Naive thymus-derived CD8-positive, alpha-beta T cell (primary cell): ENCODE results near the gene TBCC. TPM values are rescaled to one million over a fixed set of nuclear protein-coding genes. Genes with fewer than 3 reads are reported as not detected.

Experiments used
- ATAC-seq, 2 donors: fragments of 150-1000 bp; cut with Tn5 transposase in 1 of 2; sonication (Bioruptor Pico), chemical (Tn5 transposase) in 1 of 2; 1 replicate in 1 of 2; 2 replicates in 1 of 2; pipeline ENCODE4 v1.10.0; 2021; ENCODE audit warnings: mild to moderate bottlenecking in 2 of 2, moderate library complexity in 2 of 2
- POLR2A ChIA-PET: fragments of 350-600 bp; sonication (Branson Sonifier 250); formaldehyde crosslinking; loops from one replicate; lab custom pipeline; 2021; ENCODE audit warnings: antibody characterized with exemption; lab: Charles Lee
- DNase-seq, 10 donors: peaks; one replicate each; pipeline versions ENCODE4 v3.0.0 to v3.0.0-alpha.2; 2020 to 2022
- H3K27ac Mint-ChIP-seq, 10 donors: one replicate each; pipeline ENCODE4 v1.8.0; 2020 to 2022; ENCODE audit warnings: mild to moderate bottlenecking in 10 of 10, mixed read lengths in 10 of 10, moderate library complexity in 4 of 10, inconsistent platforms in 1 of 10
- H3K27me3 Mint-ChIP-seq, 5 donors: one replicate each; pipeline ENCODE4 v1.8.0; 2021 to 2022; ENCODE audit warnings: mixed read lengths in 5 of 5
- H3K36me3 Mint-ChIP-seq, 3 donors: one replicate each; pipeline ENCODE4 v1.8.0; 2020 to 2022; ENCODE audit warnings: mixed read lengths in 3 of 3, mild to moderate bottlenecking in 2 of 3, inconsistent platforms in 1 of 3
- H3K4me1 Mint-ChIP-seq, 4 donors: one replicate each; pipeline ENCODE4 v1.8.0; 2021 to 2022; ENCODE audit warnings: mixed read lengths in 4 of 4
- H3K4me3 Mint-ChIP-seq, 10 donors: one replicate each; pipeline ENCODE4 v1.8.0; 2020 to 2022; ENCODE audit warnings: mild to moderate bottlenecking in 10 of 10, mixed read lengths in 10 of 10, moderate library complexity in 6 of 10, inconsistent platforms in 1 of 10
- H3K9me3 Mint-ChIP-seq, 9 donors: one replicate each; pipeline ENCODE4 v1.8.0; 2020 to 2022; ENCODE audit warnings: mixed read lengths in 9 of 9, mild to moderate bottlenecking in 3 of 9, inconsistent platforms in 1 of 9, moderate library complexity in 1 of 9
- polyA plus RNA-seq, 3 donors: library from polyadenylated mRNA; unstranded; fragments of 300-500 nt; fragmentation: Illumina TruSeq; gene quantifications; one replicate each; pipeline ENCODE4 v1.2.3, GENCODE V29; 2021
- total RNA-seq, 8 experiments: library from RNA in 2 of 8; stranded (reverse) in 2 of 8; gene quantifications; one replicate each; pipeline ENCODE4 v1.2.3 and lab custom pipeline; 2021 to 2026

The TBCC gene
- total and polyA plus RNA-seq, 5 experiments from 2014 or later, result 76.0 to 126 (median 112) TPM

GRCh38 chr6:42769836-42770235 lies 23.9 kb upstream of the TBCC start:
- POLR2A ChIA-PET, result interaction anchor here (0.5 to 23.6 kb wide), 15 partner anchors 10 to 400 kb away, joined by 3 to 803 read pairs (median 19); partner anchors contain the start of genes BICRAL, CNPY3, RPL7L1 and TBCC

GRCh38 chr6:42769051-42769450 lies 23.1 kb upstream of the TBCC start:
- Mint-ChIP-seq H3K4me1 (peaks cover 26 to 73% (median 69%) of the 10 kb centered on the region in 4 donors), H3K27ac (peak overlapping the region in 9 of 10 donors; percentile 87 to 100 (median 99)), H3K9me3 (no peaks in the 10 kb centered on the region), H3K36me3 (peaks cover 0 to 14% (median 14%) of the 10 kb centered on the region in 3 donors), H3K4me3 (peak overlapping the region in 1 of 10 donors; percentile 12), H3K27me3 (no peaks in the 10 kb centered on the region)
- POLR2A ChIA-PET, result interaction anchor here (3.6 to 23.6 kb wide), 7 partner anchors 9 to 122 kb away, joined by 19 to 803 read pairs (median 55); partner anchors contain the start of genes BICRAL, RPL7L1 and TBCC
- no peak for DNase-seq
- no peak for ATAC-seq

More at GRCh38 chr6:42769836-42770235, 23.9 kb upstream of the TBCC start:
- peak overlapping the region; percentile 91 to 100 (median 100) for H3K27ac Mint-ChIP-seq
- peak overlapping the region in 7 of 10 donors; percentile 4 to 75 (median 41) for H3K4me3 Mint-ChIP-seq
- peaks cover 31 to 81% (median 77%) of the 10 kb centered on the region in 4 donors for H3K4me1 Mint-ChIP-seq
- H3K27me3 Mint-ChIP-seq, result no peaks in the 10 kb centered on the region
- H3K36me3 Mint-ChIP-seq, result peaks cover 0 to 14% (median 13%) of the 10 kb centered on the region in 3 donors
- ATAC-seq (no peak), DNase-seq (no peak)
- no peaks in the 10 kb centered on the region for H3K9me3 Mint-ChIP-seq

GRCh38 chr6:42766163-42766670 lies 20.3 kb upstream of the TBCC start:
- Mint-ChIP-seq H3K4me3 (no peak overlapping the region), H3K4me1 (peaks cover 11 to 51% (median 47%) of the 10 kb centered on the region in 4 donors), H3K27ac (peak overlapping the region in 5 of 10 donors; percentile 11 to 78 (median 34)), H3K27me3 (no peaks in the 10 kb centered on the region), H3K36me3 (peaks cover 0 to 18% (median 14%) of the 10 kb centered on the region in 3 donors), H3K9me3 (no peaks in the 10 kb centered on the region)
- POLR2A ChIA-PET, result interaction anchor here (2.2 to 23.6 kb wide), 2 partner anchors 15 to 19 kb away, joined by 15 to 803 read pairs; partner anchors contain the start of genes BICRAL and TBCC
- DNase-seq (no peak), ATAC-seq (no peak)

- DNase-seq, result no peak
- Mint-ChIP-seq H3K36me3 (peaks cover 0 to 21% (median 14%) of the 10 kb centered on the region in 3 donors), H3K4me3 (no peak overlapping the region), H3K27ac (peak overlapping the region in 5 of 10 donors; percentile 19 to 70 (median 41)), H3K9me3 (no peaks in the 10 kb centered on the region), H3K4me1 (peaks cover 9 to 42% (median 38%) of the 10 kb centered on the region in 4 donors), H3K27me3 (no peaks in the 10 kb centered on the region)
- ATAC-seq, result no peak
- POLR2A ChIA-PET, result interaction anchor here (0.6 to 23.6 kb wide), 3 partner anchors 16 to 24 kb away, joined by 4 to 803 read pairs (median 15); partner anchors contain the start of genes BICRAL and TBCC
Observed at GRCh38 chr6:42764911-42765648, 19.2 kb upstream of the TBCC start.

- ATAC-seq, result no peak
Observed at GRCh38 chr6:42762950-42763349, 17.0 kb upstream of the TBCC start.

GRCh38 chr6:42762426-42762859 lies 16.5 kb upstream of the TBCC start:
- peaks cover 0 to 36% (median 13%) of the 10 kb centered on the region in 3 donors for H3K36me3 Mint-ChIP-seq
- no peak for DNase-seq
- peaks cover 10 to 38% (median 35%) of the 10 kb centered on the region in 4 donors for H3K4me1 Mint-ChIP-seq
- no peak overlapping the region for H3K4me3 Mint-ChIP-seq
- no peak overlapping the region for H3K27ac Mint-ChIP-seq
- no peaks in the 10 kb centered on the region for H3K9me3 Mint-ChIP-seq
- POLR2A ChIA-PET, result interaction anchor here (0.8 to 23.6 kb wide), 4 partner anchors 9 to 58 kb away, joined by 3 to 803 read pairs (median 8); partner anchors contain the start of genes BICRAL and TBCC
- H3K27me3 Mint-ChIP-seq, result no peaks in the 10 kb centered on the region
- ATAC-seq, result no peak

More at GRCh38 chr6:42762950-42763349, 17.0 kb upstream of the TBCC start:
- Mint-ChIP-seq H3K27me3 (no peaks in the 10 kb centered on the region), H3K9me3 (no peaks in the 10 kb centered on the region), H3K4me1 (peaks cover 12 to 38% (median 35%) of the 10 kb centered on the region in 4 donors), H3K4me3 (no peak overlapping the region), H3K36me3 (peaks cover 0 to 34% (median 16%) of the 10 kb centered on the region in 3 donors), H3K27ac (peak overlapping the region in 3 of 10 donors; percentile 9 to 44 (median 27))
- POLR2A ChIA-PET, result interaction anchor here (0.8 to 23.6 kb wide), 3 partner anchors 9 to 20 kb away, joined by 5 to 803 read pairs (median 12); partner anchors contain the start of genes BICRAL and TBCC
- DNase-seq, result no peak

- H3K27ac Mint-ChIP-seq, result peak overlapping the region in 1 of 10 donors; percentile 48
Observed at GRCh38 chr6:42761287-42762067, 15.6 kb upstream of the TBCC start.

GRCh38 chr6:42758756-42759430 lies 13.0 kb upstream of the TBCC start:
- H3K36me3 Mint-ChIP-seq, result peaks cover 0 to 28% (median 4%) of the 10 kb centered on the region in 3 donors
- POLR2A ChIA-PET, result interaction anchor here (0.6 to 23.6 kb wide), 7 partner anchors 11 to 295 kb away, joined by 4 to 803 read pairs (median 7); partner anchors contain the start of genes BICRAL, CUL7 and TBCC
- peak overlapping the region in 3 of 10 donors; percentile 52 to 89 (median 64) for H3K27ac Mint-ChIP-seq
- peaks cover 20 to 50% (median 33%) of the 10 kb centered on the region in 4 donors for H3K4me1 Mint-ChIP-seq
- ATAC-seq (no peak), DNase-seq (no peak)
- no peaks in the 10 kb centered on the region for H3K27me3 Mint-ChIP-seq
- no peak overlapping the region for H3K4me3 Mint-ChIP-seq
- no peaks in the 10 kb centered on the region for H3K9me3 Mint-ChIP-seq

More at GRCh38 chr6:42761287-42762067, 15.6 kb upstream of the TBCC start:
- no peak for DNase-seq
- H3K4me3 Mint-ChIP-seq, result no peak overlapping the region
- no peaks in the 10 kb centered on the region for H3K27me3 Mint-ChIP-seq
- H3K9me3 Mint-ChIP-seq, result no peaks in the 10 kb centered on the region
- POLR2A ChIA-PET, result interaction anchor here (0.7 to 23.6 kb wide), 6 partner anchors 8 to 57 kb away, joined by 3 to 803 read pairs (median 8); partner anchors contain the start of genes BICRAL and TBCC
- H3K4me1 Mint-ChIP-seq, result peaks cover 8 to 39% (median 36%) of the 10 kb centered on the region in 4 donors
- H3K36me3 Mint-ChIP-seq, result peaks cover 0 to 36% (median 13%) of the 10 kb centered on the region in 3 donors
- ATAC-seq, result no peak

- Mint-ChIP-seq H3K9me3 (no peaks in the 10 kb centered on the region), H3K27ac (peak overlapping the region in 1 of 10 donors; percentile 35), H3K27me3 (no peaks in the 10 kb centered on the region), H3K36me3 (peaks cover 0 to 27% (median 6%) of the 10 kb centered on the region in 3 donors), H3K4me3 (no peak overlapping the region), H3K4me1 (peaks cover 24 to 55% (median 39%) of the 10 kb centered on the region in 4 donors)
- DNase-seq, result no peak
- ATAC-seq, result no peak
- POLR2A ChIA-PET, result interaction anchor here (1.3 to 23.6 kb wide), 4 partner anchors 10 to 297 kb away, joined by 4 to 852 read pairs (median 405); partner anchors contain the start of genes BICRAL, CUL7 and TBCC
Observed at GRCh38 chr6:42756722-42757121, 10.8 kb upstream of the TBCC start.

GRCh38 chr6:42754759-42755158 lies 8.9 kb upstream of the TBCC start:
- no peak for DNase-seq
- POLR2A ChIA-PET, result interaction anchor here (1.6 to 23.6 kb wide), 3 partner anchors 8 to 30 kb away, joined by 9 to 852 read pairs (median 803); partner anchors contain the start of genes BICRAL and TBCC
- Mint-ChIP-seq H3K36me3 (peaks cover 0 to 21% (median 6%) of the 10 kb centered on the region in 3 donors), H3K4me1 (peaks cover 24 to 60% (median 47%) of the 10 kb centered on the region in 4 donors), H3K9me3 (no peaks in the 10 kb centered on the region), H3K4me3 (no peak overlapping the region), H3K27me3 (no peaks in the 10 kb centered on the region), H3K27ac (peak overlapping the region in 3 of 10 donors; percentile 21 to 66 (median 41))
- ATAC-seq, result no peak

GRCh38 chr6:42751055-42751454 lies 5.2 kb upstream of the TBCC start:
- DNase-seq, result no peak
- Mint-ChIP-seq H3K36me3 (peaks cover 0 to 10% (median 3%) of the 10 kb centered on the region in 3 donors), H3K27ac (peak overlapping the region in 2 of 10 donors; percentile 25 to 62), H3K4me1 (peaks cover 23 to 49% (median 44%) of the 10 kb centered on the region in 4 donors), H3K4me3 (no peak overlapping the region), H3K9me3 (peaks cover 0 to under 1% (median 0%) of the 10 kb centered on the region in 9 donors), H3K27me3 (no peaks in the 10 kb centered on the region)
- POLR2A ChIA-PET, result interaction anchor here (0.7 to 18.3 kb wide), 3 partner anchors 15 to 366 kb away, joined by 3 to 852 read pairs (median 803); partner anchors contain the start of gene BICRAL
- no peak for ATAC-seq
